IPS-18c (cell line): ENCODE measurements around the gene SPCS3.
"Not testable (repeated sequence)": the region's sequence is repeated elsewhere in the genome, so short reads cannot be mapped to it uniquely, and the experiment has no call there.

Experiments used
- H3K4me3 ChIP-seq: 2 replicates; pipeline ENCODE4 v1.7.0; 2013; ENCODE audit warnings: low read depth, mild to moderate bottlenecking, low read length, moderate library complexity; ENCODE audit not compliant: insufficient read depth
- H3K9me3 ChIP-seq: one replicate; pipeline ENCODE4 v1.6.1; 2013; ENCODE audit warnings: mild to moderate bottlenecking, low read length, moderate library complexity; ENCODE audit not compliant: control insufficient read depth, insufficient read depth

Gene SPCS3

DNA sequence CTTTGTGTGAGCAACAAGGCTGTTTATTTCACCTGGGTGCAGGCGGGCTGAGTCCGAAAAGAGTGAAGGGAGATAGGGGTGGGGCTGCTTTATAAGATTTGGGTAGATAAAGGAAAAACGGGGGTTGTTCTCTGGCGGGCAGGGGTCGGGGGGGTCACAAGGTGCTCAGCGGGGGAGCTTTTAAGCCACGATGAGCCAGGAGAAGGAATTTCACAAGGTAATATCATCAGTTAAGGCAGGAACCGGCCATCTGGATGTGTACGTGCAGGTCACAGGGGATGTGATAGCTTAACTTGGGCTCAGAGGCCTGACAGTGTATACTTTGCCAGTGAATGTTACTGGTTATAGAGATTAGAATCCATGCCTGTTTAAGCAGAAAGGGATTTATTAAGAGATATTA is 19.7 kb upstream of the SPCS3 start:
- H3K9me3 ChIP-seq = no peaks in the 10 kb centered on the region

DNA sequence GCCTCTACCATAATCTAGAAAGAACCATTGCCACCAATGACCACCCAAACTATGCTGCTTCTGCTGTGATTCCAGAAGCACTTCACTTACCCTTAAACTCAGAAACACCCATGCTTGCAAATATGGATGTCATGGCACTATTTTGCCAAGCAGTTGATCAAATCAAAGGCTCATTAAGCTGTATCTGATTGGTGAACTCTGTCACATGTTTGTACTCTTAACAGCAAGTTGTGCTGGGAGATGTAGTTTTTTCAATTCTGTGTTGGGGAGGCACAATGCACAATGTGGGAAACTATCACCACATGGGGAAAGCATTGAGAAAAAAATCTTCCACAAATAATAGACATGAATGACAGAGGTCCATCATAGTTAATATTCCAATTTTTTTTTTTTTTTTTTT is 19.2 kb upstream of the SPCS3 start:
- Histone ChIP-seq H3K9me3 (no peaks in the 10 kb centered on the region), H3K4me3 (no peak overlapping the region)

More for the DNA sequence above, 19.7 kb upstream of the SPCS3 start:
- H3K4me3 ChIP-seq = no peak overlapping the region

DNA sequence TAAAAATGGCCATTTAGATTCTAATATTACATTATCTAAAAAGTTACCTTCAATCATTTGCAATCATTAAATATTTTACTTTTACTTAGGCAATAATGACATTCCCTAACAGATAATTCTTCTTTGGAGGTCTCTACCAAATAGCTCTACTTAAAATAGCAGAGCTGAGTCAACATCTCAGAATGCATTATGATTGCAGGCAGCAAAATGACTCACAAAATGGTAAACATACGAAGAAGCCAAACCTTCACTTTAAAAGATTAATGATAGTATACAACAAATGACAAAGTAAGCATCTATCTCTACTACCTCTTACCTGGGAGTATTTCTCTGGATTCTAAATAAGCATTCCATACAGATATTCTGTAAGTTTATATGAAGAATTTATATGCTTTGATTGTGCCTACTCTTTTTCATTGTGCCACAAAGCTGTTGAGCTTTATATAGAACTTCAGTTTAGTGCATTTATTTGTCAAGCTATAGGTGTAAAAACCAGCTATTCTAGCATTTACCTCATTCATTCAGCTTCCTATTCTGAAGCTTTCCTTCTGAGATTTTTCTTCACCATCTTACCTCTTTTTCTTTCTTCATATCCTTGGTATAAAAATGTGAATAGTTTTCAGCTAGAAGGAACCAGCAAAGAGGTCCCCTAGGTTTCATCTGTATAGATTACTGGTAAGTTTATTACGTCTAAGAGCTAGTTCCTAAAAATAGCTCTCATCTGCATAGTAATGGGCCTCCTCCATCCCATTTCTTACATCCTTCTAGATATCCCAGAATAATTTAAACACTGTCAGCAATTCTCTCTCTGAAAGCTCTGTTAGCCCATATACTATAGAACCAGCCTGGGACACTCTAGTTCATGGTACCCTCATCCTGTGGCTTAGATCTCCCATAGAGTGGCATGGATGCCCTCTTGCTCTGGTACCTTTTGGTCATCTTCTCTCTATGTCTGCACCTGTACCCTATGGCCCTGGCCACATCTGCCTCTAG is 17.2 kb upstream of the SPCS3 start:
- H3K4me3 ChIP-seq = no peak overlapping the region
- no peaks in the 10 kb centered on the region for H3K9me3 ChIP-seq

DNA sequence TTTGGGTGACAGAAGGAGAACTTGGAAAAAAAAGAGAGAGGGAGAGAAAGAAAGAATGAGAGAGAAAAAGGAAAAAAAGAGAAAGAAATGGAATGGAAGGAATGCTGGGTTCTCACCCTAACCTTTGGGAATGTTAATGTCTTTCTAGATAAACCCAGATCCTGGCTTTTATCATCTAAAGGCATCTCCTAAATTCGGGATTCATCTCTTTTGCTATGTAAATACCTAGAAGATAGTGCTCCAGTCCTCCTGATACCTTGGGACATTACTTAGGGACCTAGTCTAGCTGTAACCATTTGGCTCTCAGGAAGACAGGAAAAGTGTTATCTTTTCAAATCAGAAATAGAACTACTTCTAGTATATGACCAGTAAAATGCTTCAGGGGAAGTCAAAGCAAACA is 15.8 kb upstream of the SPCS3 start:
- Histone ChIP-seq H3K9me3 (no peaks in the 10 kb centered on the region), H3K4me3 (no peak overlapping the region)

DNA sequence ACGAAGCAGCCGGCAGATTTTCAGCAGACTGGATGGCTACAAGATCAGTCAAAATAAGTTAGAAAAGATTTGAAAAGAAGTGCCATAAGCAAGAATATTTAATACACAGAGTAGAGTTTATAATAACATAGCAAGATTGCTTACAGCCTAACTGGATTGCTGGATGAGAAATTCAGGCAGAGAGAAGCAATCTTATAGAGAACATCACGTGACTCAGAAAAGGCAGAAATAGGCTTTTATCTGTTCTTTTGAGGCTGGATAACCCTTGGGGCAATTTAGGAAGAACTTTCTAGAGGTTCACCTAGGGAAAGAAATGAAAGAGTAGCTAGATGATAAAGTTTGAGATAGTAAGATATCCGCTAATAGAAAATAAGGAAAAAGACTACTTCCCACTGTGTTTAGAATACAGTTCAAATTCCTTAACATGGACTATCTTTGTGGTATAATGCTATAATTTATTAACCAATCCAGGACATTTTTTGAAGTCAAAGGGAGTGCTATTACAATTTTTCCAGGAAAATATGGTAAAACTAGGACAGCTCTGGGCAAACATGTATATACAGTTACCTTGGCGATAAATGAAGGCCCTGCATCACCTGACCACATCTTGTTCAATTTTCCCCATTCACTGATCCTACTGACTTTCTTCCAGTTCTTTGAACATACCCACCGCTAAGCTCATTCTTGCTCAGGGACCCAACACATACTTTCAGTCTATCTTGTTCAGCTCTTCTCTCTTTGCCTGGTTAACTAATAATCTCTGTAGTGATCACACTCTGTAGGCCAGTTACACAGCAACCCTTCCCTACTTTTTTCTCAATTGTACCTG is 12.7 kb upstream of the SPCS3 start:
- H3K4me3 ChIP-seq = no peak overlapping the region
- no peaks in the 10 kb centered on the region for H3K9me3 ChIP-seq

DNA sequence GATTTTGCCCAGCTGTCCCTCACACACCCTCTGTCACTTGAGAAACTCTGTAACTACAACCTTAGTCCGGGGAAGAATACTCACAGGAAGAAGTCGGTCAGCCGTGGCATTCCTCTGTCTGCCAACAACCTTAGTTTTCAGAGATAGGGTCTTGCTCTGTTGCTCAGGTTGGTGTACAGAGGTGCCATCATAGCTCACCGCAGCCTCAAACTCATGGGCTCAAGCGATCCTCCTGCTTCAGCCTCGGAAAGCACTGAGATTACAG is 12.2 kb upstream of the SPCS3 start:
- Histone ChIP-seq H3K4me3 (no peak overlapping the region), H3K9me3 (no peaks in the 10 kb centered on the region)

DNA sequence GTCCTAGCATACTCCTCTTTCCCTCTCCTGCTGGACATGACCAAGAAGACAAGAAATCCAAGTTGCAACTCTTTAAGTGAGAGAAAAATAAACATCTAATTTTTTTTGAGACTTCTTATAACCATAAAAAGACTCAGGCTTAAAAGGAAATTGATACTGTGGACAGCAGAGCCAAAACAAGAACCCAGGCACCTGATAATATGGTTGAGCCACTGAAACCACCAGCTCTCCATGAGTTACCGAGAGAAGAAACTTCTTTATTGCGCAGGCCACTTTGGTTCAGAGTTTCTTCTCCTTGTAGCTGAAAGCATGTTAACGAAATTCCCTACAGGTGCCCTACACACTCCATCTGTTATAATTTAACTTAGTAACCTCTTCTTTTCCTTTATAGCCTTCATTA is 11.3 kb upstream of the SPCS3 start:
- Histone ChIP-seq H3K9me3 (no peaks in the 10 kb centered on the region), H3K4me3 (no peak overlapping the region)

DNA sequence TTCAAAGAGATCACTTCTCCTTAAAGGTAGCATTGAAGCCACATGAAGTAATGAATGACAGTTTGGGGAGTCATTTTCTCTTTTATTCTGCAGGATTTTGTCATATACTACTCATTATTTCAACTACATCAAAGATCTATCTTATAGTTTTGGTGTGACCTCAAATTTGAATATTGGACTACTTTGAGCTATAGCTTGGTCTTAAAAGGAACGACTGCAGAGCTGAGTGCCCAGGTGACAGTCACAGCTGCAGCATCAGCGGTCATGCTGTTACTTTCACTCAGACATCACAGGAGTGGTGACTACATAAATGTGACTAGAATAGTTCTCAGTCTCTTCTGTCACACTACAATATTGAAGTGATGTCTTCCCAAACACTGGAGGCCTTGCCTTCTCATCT is 10.7 kb upstream of the SPCS3 start:
- Histone ChIP-seq H3K4me3 (no peak overlapping the region), H3K9me3 (no peaks in the 10 kb centered on the region)

DNA sequence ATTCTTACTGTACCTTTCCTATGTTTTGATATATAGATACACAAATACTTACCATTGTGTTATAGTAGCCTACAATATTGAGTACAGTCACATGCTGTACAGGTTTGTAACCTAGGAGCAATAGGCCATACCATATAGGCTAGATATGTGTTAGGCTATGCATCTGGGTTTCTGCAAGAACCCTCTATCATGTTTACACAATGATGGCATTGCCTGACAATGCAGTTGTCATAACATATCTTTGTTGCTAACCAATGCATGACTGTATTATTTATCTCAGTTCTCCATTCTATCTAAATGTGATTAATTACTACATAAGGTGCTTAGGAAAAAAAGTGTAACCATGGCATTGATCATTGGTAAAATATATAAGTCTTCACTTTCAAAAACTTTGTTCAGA is 10.0 kb upstream of the SPCS3 start:
- no peaks in the 10 kb centered on the region for H3K9me3 ChIP-seq
- no peak overlapping the region for H3K4me3 ChIP-seq

DNA sequence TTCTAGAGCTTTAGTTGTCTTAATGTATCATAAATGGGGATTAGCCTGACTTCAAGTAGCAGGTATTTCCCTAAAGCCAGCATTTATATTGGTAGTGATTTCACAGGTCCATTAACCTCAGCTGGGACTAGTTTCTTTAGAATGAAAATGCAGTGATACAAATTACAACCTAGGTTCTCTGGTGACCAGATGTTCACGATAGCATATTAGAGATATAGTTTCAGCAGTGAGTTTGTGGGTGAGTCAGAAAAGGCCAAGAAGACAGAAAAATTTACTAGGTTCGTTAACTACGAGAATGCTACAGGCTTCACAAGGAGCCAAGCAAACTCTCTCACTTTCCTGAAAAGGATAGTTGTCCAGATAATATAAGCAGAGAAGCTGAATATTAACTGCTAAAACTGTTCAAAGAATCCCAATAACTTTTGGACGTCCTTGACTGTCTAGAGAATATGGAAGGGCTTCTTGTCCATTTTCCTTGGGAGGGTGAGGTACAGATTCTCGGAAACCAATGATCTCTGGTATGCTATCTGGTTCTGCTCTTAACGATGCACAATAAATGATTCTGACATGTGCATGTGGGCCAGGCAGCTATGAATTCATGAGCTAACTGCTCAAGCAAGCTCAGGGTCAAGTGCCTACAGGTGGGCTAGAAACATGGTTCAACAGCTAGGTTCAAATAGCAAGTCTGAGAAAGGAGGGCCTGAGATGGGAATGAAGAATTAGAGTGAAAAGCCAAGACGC is 6.0 kb upstream of the SPCS3 start:
- Histone ChIP-seq H3K4me3 (no peak overlapping the region), H3K9me3 (no peaks in the 10 kb centered on the region)

DNA sequence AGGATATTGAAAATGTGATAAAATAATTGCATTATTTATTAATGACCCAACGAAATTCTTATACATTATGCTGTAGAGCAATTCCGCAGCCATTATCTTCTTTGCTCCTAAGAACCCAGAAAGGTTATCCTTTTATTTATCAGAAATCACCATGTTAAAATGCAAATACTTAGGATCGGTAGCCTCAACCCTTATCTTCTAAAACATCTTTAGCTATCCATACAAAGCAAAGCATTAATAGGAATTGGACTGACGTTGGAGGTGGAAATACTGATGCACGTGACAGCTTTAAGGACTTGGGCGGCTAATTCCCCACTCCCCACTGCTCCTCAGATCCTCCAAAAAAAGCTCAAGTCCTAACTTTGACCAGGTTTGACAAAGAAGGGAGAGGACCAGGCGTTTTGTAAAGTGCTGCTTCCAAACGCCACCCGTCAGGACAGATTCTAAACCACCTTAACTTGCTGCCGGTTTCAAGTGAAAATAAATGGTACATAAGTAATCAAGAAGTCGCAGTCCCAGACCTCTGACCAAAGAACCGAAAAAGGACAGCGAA is 539 bp upstream of the SPCS3 start:
- peak overlapping the region; percentile 56; the same call in 1 of the 2 replicates for H3K4me3 ChIP-seq
- no peaks in the 10 kb centered on the region for H3K9me3 ChIP-seq

DNA sequence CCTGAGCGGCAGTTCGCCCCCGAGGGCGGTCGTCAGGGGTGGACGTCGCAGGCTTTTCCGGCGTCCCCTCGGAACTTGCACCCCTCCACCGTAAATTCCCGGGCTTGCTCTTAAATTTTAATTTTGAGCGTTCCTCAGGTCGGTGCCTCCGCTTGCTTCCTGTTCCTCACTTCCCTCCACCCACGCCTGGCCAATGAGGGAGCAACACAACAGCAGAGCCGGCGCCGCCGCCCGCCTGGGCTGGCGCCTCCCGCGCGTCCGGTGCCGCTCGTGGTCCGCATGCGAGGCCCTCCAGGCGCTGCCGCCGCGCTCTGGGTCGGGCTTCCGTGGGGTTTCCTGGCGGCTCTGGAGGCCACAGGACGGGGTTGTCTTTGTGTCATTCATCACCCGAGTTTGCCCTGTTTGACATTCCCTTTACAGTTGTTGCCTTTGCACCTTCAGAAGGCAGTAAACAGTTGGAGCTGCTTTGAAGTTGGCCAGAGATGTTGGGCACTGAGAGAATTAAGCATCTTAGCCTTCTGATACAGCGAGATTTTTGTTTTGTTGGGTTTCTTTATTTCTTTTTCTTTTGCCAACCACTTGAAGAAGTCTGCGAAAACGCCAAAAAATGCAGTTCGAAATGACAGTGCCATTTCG is 692 bp downstream of the SPCS3 start:
- peak overlapping the region; percentile 72 for H3K4me3 ChIP-seq
- no peaks in the 10 kb centered on the region for H3K9me3 ChIP-seq

DNA sequence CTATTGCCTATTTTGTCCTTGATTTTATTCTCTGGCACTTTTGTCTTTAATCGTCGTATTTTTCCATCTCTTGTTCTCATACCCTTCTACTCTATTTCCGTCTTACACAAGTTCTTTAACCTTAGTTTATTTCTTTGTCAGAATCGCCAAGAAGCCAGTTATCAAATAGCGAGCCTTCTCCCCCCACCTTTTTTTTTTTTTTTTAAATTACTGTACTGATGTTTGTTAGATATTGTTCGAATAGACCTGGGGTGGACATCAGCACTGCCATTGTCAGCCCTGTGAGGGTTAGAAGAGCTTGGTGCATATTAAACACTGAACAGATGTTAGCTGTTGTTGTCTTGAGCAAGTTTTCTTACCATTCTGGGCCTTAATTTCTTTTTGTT is 1.2 kb downstream of the SPCS3 start:
- no peaks in the 10 kb centered on the region for H3K9me3 ChIP-seq
- peak overlapping the region; percentile 72 for H3K4me3 ChIP-seq

DNA sequence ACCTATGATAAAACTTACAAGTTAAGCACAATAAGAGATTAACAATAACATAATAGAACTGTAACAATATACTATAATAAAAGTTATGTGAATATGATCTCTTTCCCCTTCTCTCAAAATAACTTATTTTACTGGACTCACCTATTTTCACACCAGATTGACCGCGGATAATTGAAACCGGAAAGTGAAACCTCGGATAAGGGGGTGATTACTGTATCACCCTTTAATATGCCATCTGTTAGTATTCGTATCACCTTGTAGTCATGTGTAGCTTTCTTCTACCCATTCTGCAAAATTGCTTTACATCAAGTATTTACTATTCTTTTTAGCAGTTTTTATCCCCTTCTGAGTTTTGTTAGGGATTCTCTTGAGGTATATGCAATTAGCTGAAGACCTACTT is 1.8 kb downstream of the SPCS3 start:
- H3K4me3 ChIP-seq = no peak overlapping the region; the same call in 1 of the 2 replicates
- H3K9me3 ChIP-seq = no peaks in the 10 kb centered on the region

DNA sequence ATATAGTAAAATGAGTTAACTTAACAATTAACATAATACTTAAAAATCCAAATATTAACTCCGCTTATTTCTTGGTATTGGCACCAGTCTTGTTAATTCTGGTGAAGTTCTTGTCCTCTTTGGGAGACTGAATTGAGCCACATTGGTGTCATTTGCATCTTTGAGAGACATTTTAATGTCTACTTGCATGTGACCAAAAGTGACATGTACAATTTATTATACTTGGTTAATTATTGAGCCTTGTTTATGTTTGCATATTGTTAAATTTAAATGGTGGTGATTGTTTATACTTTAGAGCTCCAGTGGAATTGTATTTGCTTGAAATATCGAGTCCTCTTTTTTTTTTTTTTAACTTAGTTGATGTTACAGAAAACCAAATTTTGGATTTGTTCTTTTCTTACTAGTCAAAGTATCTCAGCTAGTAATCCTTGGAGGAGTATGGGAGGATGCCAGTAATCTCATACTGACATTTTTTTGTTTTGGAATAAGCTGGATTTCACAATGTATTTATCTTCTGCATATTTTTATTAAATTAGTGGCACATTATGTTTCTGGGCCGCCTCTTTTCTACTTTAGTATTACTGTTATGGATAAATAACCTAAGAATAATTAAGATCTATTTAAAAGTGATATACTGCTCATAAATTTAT is 3.9 kb downstream of the SPCS3 start:
- no peaks in the 10 kb centered on the region for H3K9me3 ChIP-seq
- no peak overlapping the region for H3K4me3 ChIP-seq

DNA sequence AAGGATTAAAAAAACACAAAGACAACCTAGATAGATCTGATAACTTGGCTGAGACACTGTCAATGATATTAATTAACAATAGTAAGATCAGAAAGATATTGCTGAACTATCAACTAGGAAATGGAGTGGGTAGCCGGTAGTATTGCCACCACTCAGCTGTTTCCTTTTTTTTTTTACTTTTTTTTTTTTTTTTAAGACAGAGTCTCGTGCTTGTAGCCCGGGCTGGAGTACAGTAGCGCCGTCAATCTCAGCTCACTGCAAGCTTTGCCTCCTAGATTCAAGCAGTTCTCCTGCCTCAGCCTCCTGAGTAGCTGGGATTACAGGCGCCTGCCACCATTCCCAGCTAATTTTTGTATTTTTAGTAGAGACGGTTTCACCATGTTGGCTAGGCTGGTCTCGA is 5.1 kb downstream of the SPCS3 start:
- H3K4me3 ChIP-seq, H3K9me3 ChIP-seq: not testable (repeated sequence)

DNA sequence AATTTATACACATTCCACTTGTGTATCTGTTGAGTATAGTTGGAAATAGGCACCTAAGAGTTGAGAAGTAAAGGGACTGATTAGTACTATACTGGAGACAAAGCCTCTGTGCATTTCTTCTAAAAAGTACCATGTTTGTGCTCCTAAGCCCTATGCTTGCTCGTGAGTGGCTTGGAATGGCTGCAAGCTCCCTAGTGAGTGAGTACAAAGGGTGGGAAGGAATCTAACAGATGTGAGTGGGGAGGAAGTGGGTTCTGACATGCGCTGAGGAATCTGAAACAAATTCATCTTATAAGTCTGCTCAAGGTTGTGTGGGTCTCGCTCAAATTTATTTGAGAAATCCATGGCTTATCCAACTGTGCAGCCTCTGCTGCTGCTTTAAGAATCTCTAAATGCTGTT is 13.3 kb downstream of the SPCS3 start:
- Histone ChIP-seq H3K4me3 (no peak overlapping the region), H3K9me3 (no peaks in the 10 kb centered on the region)
